MG63 (cell line): ENCODE results near the gene LIPM. TPM values are rescaled to one million over a fixed set of nuclear protein-coding genes. Genes with fewer than 3 reads are reported as not detected.

Experiments
- DNase-seq: peaks from one replicate; pipeline ENCODE4 v3.0.0-alpha.2; 2020
- H3K27me3 ChIP-seq: fragments of 250-450 bp; sonication (Bioruptor Pico); 2 replicates; pipeline ENCODE4 v1.5.1; 2020; ENCODE audit warnings: mild to moderate bottlenecking, moderate library complexity
- H3K36me3 ChIP-seq: fragments of 250-450 bp; sonication (Bioruptor Pico); 2 replicates; pipeline ENCODE4 v1.5.1; 2020; ENCODE audit warnings: mild to moderate bottlenecking, moderate library complexity
- H3K4me3 ChIP-seq: fragments of 250-450 bp; sonication (Bioruptor Pico); 2 replicates; pipeline ENCODE4 v1.5.1; 2020; ENCODE audit warnings: mild to moderate bottlenecking, moderate library complexity
- H3K9me3 ChIP-seq: fragments of 250-450 bp; sonication (Bioruptor Pico); 2 replicates; pipeline ENCODE4 v1.5.1; 2020; ENCODE audit warnings: mild to moderate bottlenecking, moderate library complexity
- total RNA-seq: library from RNA; depleted of rRNA; stranded (reverse); fragments of >200 nt; shearing (Covaris generic); gene quantifications from 2 replicates; pipeline ENCODE4 v1.2.3, GENCODE V29; 2014; ENCODE audit warnings: low replicate concordance; rRNA removed

The LIPM gene
- total RNA-seq, 1 experiment from 2014 or later: not detected

DNA sequence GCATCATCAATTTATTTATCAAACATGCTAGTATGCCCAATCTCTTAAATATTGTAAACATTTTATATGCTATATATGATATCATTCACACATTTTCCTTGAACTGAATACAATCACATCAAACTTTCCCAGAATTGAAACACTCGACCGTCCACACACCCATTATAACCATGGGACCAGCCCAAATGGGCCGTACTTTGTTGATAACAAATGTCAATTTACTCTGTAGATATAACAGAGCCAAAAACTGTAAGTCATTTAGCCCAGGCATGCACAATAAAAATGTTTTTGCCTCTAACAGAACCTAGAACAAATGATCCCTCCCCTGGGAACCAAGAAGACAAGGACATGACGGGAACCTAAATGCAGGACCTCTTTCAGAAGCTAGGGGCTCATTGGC lies 49.8 kb downstream of the LIPM start:
- Histone ChIP-seq H3K9me3 (no peaks in the 10 kb centered on the region), H3K4me3 (no peak overlapping the region), H3K27me3 (no peaks in the 10 kb centered on the region), H3K36me3 (no peaks in the 10 kb centered on the region)
- DNase-seq: no peak

- no peak for DNase-seq
- Histone ChIP-seq H3K4me3 (no peak overlapping the region), H3K27me3 (no peaks in the 10 kb centered on the region), H3K9me3 (no peaks in the 10 kb centered on the region), H3K36me3 (no peaks in the 10 kb centered on the region)
Observed at GRCh38 chr10:88853155-88853881, 50.8 kb downstream of the LIPM start.

DNA sequence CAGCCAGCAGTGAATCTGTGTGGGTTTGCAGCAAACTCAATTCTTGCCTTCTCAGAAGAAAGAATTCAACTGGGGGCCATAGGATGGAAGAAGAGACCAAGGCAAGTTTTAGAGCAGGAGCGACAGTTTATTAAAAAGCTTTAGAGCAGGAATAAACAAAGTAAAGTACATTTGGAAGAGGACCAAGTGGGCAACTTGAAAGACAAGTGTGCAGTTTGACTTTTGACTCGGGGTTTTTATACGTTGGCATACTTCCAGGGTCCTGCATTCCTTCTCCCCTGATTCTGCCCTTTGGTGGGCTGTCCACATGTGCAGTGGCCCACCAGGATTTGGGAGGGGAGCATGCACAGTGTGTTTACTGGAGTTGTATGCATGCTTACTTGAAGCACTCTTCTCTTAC lies 52.2 kb downstream of the LIPM start:
- Histone ChIP-seq H3K27me3 (no peaks in the 10 kb centered on the region), H3K4me3 (no peak overlapping the region), H3K9me3 (no peaks in the 10 kb centered on the region), H3K36me3 (no peaks in the 10 kb centered on the region)
- DNase-seq: no peak

DNA sequence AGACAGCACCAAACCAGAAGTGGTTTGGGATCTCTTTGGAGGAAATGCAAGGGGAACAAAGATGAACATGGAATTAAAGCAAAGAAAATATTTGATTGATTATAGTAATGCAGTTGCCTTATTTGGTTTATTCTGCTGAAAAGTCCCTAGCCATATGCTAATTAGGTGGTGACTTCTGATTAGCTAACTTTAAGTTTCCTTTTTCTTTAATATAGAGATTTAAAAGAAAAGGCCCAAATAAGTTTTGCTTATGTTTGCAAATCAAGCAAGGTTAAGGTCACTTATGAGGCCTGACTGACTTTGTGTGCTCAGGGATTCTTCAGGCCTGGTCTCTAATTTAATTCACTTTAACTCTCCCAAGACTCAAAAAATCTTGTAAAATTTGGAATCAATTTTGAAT lies 55.3 kb downstream of the LIPM start:
- H3K9me3 ChIP-seq: no peaks in the 10 kb centered on the region

DNA sequence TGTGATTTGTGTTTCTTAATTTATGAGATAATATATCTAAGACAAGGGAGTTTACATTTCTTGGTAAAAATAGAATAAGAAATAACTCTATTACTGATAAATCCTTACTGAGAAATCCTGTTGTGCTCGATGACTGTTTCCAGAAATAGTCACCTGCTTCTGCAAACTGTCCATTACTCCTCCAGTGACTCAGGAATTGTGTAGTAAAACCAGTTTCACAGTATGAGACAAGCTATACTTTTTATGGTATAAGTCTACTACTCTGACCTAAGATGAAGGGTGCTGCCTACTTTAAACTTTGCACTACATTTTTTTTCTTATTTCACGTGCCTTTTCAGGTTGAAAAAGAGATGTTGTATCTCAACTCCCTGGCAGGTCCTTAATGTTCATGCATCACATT lies 56.0 kb downstream of the LIPM start:
- no peak overlapping the region for H3K4me3 ChIP-seq
- DNase-seq: no peak
- no peaks in the 10 kb centered on the region for H3K27me3 ChIP-seq
- H3K36me3 ChIP-seq: no peaks in the 10 kb centered on the region
- H3K9me3 ChIP-seq: no peaks in the 10 kb centered on the region

More for the DNA sequence above, 55.3 kb downstream of the LIPM start:
- Histone ChIP-seq H3K4me3 (no peak overlapping the region), H3K36me3 (no peaks in the 10 kb centered on the region), H3K27me3 (no peaks in the 10 kb centered on the region)
- no peak for DNase-seq

GRCh38 chr10:88861036-88861435 lies 58.5 kb downstream of the LIPM start:
- DNase-seq: no peak
- no peaks in the 10 kb centered on the region for H3K27me3 ChIP-seq
- H3K9me3 ChIP-seq: no peaks in the 10 kb centered on the region
- no peak overlapping the region for H3K4me3 ChIP-seq
- no peaks in the 10 kb centered on the region for H3K36me3 ChIP-seq

DNA sequence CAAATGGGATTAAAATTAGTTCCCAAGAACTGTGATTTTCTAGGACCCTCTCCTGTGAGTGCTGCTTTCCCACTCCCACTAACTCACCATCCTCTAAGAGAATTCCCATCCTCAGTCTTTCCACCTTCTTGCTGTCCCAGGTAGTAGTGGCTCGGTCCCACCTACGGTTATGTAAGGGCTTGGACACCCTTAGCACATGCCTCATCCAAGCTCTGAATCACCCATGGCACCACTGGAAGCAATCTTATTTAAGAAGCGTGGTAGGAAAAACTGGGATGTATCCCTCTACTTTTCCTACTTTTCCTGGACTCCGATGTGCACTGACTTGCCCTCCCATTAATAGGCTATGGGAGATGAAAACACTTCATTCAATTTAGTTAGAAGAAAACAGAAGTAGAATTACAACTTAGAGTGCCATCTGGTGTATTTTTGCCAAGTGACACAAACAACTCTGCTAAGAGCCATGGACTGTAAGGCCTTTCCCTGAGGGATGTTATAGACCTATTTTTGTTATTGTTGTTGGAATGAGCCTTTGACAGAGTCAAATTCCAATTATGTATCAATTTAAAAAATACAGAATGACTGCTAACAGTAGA lies 62.8 kb downstream of the LIPM start:
- DNase-seq: no peak
- no peak overlapping the region for H3K4me3 ChIP-seq
- H3K9me3 ChIP-seq: no peaks in the 10 kb centered on the region
- no peaks in the 10 kb centered on the region for H3K36me3 ChIP-seq
- no peaks in the 10 kb centered on the region for H3K27me3 ChIP-seq

DNA sequence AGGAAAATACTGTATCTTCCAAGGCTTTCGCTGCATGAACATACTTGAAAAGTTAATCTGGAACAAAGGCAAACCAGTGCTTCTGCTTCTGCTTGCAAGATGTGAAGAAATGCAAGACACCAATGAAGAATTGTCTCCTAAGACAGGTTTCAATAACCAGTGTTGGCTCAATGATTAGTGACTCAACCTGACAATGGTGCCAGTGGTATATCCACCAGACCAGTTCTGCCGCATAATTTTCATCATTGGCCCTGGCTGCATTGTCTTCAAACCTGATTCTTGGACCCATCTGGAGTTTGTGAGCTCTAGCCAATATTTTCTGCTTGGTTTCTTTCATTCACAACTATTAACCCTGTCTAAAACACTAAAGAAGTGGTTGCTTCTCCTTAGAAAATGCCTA lies 63.9 kb downstream of the LIPM start:
- Histone ChIP-seq H3K36me3 (no peaks in the 10 kb centered on the region), H3K27me3 (no peaks in the 10 kb centered on the region), H3K4me3 (no peak overlapping the region), H3K9me3 (no peaks in the 10 kb centered on the region)
- no peak for DNase-seq

DNA sequence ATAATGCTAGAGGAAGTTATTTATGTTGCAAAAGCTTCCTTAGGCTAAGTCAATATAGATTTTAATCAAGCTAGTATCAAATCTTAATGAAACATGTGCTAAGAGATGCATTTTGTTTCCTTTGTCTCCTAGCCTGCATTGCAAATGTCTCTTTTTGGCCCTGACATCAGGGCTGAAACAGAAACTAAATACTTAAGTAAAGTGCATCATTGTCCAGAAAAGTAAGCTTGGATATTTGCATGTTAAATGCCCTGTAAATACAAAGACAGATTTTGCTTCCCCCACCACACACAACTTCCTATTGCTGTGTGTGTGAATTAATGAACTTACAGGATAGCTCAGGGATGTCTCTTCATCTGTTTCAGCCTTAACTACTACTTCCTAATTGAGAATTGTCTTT lies 67.6 kb downstream of the LIPM start:
- no peaks in the 10 kb centered on the region for H3K9me3 ChIP-seq
- no peaks in the 10 kb centered on the region for H3K27me3 ChIP-seq
- H3K4me3 ChIP-seq: no peak overlapping the region
- no peak for DNase-seq
- no peaks in the 10 kb centered on the region for H3K36me3 ChIP-seq

Other genes with a start within 250 kb of the LIPM start
- gene RNLS, start 219.4 kb upstream of the LIPM start, total RNA-seq: 14.8 and 29.3 TPM in 2 replicates
- gene LIPJ, start 216.0 kb upstream of the LIPM start, total RNA-seq: not detected in 2 replicates
- gene LIPF, start 138.3 kb upstream of the LIPM start, total RNA-seq: not detected in 2 replicates
- gene LIPK, start 96.5 kb upstream of the LIPM start, total RNA-seq: not detected in 2 replicates
- 0.10 TPM in 1 of 2 replicates, not detected in the other for gene LIPN, start 42.7 kb upstream of the LIPM start, total RNA-seq
- gene ANKRD22, start 49.1 kb downstream of the LIPM start, total RNA-seq: not detected in 2 replicates
- 23.1 and 27.3 TPM in 2 replicates for gene STAMBPL1, start 77.5 kb downstream of the LIPM start, total RNA-seq
- 19.4 and 24.2 TPM in 2 replicates for gene ACTA2, start 150.0 kb downstream of the LIPM start, total RNA-seq
- gene FAS, start 188.1 kb downstream of the LIPM start, total RNA-seq: 12.5 and 13.9 TPM in 2 replicates